Activated CD4-positive, alpha-beta T cell treated with anti-CD3 and anti-CD28 coated beads for 24 hours (primary cell): ENCODE data around the gene ETFDH.
"Not testable (repeated sequence)": the region's sequence is repeated elsewhere in the genome, so short reads cannot be mapped to it uniquely, and the experiment has no call there.

Experiments
- DNase-seq, 2 donors: peaks; one replicate each; pipeline ENCODE4 v3.0.0-alpha.2; 2020; ENCODE audit warnings: low read depth in 2 of 2

ETFDH gene

DNA sequence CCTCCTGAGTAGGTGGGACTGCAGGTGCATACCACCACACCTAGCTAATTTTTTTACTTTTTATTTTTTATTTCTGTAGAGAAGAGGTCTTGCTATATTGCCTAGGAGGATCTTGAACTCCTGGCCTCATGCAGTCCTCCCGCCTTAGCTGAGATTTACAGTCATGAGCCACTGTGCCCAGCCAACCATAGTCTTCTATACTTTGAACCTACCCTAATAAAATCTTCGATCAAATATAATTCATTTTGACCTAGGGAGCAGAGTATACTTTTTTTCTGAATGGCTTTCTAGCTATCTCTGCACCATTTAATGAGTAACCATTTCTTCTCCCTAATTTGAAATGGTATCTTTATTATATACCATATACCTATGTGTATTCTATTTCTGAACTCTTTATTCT, 6.7 kb downstream of the ETFDH start:
- no peak for DNase-seq

DNA sequence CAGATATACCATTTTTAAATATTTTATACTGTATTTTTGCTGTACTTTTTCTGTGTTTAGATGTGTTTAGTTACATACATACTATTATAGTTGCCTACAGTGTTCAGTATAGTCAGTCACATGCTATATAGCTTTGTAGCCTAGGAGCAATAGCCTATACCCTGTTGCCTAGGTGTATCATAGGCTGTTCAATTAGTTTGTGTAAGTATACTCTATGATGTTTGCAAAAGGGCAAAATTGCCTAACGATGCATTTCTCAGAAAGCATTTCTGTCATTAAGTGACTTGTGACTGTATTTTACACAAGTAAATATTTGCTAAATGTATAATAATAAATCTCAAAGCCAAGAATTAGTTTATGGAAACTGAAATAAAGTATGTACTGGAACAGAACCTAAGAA, 9.5 kb downstream of the ETFDH start:
- no peak for DNase-seq

DNA sequence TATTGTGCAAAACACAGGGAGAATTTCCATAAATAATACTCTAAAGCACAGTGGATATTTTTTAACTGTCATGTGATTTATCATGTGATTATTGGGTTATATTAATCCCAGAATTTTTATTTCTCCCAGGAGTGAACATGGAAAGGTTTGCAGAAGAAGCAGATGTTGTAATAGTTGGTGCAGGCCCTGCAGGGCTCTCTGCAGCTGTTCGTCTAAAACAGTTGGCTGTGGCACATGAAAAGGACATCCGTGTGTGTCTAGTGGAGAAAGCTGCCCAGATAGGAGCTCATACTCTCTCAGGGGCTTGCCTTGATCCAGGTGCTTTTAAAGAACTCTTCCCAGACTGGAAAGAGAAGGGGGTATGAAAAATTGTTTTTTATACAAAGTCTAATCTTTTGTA, 10.0 kb downstream of the ETFDH start:
- DNase-seq: no peak

DNA sequence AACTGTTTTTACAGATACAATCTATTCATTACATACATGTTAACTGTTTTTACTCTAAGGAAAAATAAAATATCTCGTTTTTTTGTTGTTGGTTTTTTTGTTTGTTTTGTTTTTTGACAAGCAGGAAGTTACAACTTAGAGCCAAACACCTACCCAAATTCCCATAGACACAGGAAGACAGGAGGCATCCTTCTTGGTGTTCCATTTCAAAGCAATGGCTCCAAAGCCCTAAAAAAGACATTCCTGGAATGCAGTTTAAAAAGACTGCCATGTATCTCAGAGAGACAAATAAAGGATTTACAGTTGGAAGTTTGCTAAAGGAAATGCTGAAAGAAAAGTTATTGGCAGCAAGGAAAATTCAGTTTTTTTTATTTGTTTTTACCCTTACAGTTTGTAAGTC, 16.7 kb downstream of the ETFDH start:
- no peak for DNase-seq

DNA sequence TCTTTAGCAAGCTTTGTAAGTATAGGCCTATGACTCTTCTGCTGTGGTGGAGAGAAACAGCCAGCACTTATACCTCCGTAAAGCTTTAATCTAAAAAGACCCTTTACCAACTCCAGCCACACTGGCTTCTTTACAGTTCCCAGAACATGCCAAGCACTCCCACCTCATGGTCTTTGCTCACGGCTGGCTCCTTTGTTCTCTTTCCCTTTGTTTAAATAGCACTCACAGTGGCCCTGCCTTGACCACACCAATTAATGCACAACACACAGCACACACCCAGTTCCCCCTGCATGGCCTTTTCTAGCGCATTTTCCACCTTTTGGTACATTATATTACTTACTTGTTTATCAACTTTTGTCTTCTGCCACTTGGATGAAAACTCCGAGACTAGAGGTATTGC, 32.2 kb downstream of the ETFDH start:
- DNase-seq: no peak

DNA sequence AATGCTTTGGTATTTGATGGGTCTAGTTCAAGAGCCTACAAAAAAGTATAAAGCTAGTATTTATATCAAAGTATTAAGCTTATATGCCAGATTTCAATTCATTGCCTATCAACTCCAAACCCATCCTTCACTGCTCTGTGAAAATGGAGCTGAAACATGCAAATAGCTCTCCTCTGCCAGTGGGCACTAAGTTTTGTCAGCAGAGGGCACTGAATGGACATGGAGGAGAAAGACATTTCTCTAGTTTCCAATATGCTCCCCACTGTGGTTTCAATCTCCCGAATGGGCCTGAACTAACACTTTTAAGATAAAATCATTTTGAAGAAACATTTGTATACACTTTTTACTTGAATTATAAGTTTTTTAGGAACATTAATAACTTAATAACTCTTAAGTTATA, 38.7 kb downstream of the ETFDH start:
- no peak for DNase-seq

DNA sequence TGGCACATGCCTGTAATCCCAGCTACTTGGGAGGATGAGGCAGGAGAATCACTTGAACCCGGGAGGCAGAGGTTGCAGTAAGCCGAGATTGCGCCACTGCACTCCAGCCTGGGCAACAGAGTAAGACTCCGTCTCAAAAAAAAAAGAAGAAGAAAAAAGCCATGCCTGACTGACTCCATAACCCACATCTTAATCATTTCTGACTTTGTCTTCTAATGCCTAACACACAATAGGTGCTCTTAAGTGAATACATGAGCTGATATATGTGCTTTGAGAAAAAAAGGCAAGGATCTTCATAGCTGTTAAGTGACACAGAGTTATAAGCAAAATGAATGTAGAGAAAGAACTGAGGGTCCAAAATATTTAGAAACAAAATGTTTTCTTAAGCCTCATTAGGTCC, 40.5 kb downstream of the ETFDH start:
- not testable (repeated sequence) for DNase-seq

DNA sequence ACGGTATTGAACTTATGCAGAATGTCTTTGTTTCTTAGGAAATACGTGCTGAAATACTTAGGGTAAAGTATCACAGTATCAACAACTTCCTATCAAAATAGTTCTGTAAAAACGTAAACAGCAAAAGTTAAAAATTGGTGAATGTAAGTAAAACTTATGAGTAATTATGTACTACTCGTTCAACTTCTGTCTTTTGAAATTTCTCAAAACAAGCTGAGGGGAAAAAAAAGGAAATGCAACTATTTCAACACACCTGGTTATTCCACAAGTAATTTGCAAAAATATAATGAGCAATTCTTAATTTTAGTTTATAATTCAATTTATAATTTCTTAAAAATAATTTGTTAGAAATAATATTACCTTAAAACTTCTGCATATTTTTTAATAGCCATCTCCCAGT, 42.8 kb downstream of the ETFDH start:
- DNase-seq: no peak

DNA sequence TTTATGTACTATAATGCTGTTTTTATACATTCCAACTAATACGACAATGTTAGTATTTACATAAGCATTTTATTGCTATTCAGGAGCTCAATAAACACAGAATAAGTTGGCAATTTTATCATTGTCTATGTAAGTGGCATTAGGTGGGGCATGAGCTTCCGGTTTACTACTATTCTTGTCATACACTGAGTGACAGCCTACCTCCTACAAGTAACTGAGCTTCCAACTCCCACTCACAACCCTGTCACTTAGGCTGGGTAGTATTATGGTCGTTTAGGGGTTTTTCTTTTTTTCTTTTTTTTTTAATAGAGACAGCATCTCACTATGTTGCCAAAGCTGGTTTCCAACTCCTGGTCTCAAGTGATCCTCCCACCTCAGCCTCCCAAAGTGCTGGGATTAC, 43.7 kb downstream of the ETFDH start:
- no peak for DNase-seq

DNA sequence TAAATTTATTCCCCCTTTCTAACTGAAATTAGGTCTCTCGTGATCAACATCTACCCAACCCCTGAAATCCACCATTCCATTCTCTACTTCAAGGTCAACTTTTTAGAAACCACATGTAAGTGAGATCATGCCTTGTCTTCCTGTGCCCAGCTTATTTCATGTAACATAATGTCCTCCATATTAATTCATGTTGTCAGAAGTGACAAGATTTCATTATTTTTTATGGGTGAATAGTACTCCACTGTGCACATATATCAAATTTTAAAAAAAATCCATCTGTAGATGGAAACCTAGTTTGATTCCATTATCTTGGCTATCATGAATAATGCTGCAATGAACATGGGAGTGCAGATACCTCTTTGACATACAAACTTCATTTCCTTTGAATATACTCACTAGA, 49.6 kb downstream of the ETFDH start:
- no peak for DNase-seq

DNA sequence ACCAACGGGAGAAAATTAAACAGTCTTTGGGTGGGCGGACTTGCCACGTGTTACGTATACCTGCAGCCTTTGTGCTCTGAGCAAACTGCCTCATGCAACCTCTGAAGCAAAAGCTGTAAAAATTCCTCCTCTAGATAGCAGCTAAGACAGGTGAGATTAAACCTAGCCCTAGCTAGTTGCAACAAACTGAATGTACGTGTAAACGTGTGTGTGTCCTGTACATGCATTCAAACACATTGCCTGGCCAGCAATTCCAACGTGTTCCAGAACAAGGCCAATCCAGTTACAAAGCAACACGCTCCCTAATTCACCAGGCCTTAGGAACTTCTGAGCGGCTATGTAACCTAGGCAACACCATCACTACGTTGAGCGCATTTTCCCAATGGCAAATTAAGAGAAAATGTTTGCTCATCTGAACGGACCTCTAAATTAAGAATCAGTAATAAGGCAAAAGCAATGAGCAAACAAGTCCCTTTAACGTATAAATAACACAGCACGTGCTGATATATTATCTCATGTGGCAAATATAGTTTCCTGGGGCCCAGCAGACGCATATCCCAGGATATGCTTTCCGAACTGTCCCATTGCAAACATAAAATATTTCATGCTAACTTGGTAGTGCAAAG, 50.3 kb downstream of the ETFDH start:
- DNase-seq: no peak

DNA sequence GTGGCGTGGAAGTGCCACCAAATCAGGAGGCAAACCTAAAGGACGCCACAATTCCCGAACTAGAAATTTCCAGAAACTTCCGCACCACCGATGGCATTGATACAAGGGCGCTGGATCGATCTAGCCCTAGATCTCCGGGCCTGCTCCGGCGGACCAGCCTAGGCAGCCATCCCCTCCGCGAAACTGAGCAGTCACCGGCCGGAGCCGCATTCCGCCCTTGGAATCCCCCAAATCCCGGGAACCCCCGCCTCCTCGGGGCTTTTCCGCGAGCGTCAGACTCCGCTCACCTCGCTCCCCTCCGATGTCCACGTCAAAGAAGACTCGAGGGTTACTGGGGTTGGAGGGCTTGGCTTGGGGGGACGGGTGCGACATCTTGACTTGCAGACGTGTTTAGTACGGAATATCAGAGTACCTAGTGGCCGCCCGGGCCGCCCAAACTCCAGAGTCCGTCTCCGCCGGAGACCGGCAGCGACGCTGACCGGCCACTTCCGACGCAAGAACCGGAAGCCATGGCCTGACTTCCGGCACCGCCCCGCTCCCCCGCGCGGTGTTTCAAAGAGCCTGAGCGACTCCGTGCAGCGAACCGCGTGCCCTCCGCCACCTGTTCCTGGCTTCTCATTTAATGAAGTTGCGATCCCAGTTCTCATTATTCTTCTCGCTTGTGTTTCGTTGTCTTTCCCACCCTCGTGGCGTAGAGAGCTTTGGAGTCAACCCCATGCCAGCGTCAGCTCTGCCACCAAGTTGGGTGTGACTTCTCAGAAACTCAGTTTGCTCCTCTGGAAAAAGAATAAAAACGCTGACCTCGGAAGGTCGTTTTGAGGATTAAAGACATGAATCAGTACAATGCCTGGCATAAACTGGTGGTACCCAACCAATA, 51.1 kb downstream of the ETFDH start, which contains the start of gene PPID:
Gene PPID, minus strand, starts transcription at position 480 of the 877 bp plus-strand sequence. Its CDS starts 108 bp downstream, at position 372.
- DNase-seq: peak; percentile 69 to 81

DNA sequence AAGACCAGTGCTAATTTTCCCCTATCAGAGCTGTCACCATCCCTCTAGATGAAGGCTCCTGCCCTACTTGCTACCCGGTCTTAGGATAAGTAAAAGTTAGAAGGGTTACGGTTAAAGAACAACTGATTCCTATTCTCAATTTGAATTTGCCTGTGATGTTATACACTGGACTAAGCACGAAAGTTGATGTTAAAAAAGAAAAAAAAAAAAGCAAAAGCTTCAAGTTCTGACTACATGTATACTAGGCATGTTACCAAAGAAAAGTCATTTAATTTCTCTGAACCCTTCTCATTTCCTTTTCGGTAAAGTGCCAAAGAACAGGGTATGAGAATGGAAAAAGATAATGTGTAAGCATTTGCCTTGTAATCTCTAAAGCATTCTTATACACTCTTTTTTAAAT, 52.5 kb downstream of the ETFDH start:
- DNase-seq: no peak

DNA sequence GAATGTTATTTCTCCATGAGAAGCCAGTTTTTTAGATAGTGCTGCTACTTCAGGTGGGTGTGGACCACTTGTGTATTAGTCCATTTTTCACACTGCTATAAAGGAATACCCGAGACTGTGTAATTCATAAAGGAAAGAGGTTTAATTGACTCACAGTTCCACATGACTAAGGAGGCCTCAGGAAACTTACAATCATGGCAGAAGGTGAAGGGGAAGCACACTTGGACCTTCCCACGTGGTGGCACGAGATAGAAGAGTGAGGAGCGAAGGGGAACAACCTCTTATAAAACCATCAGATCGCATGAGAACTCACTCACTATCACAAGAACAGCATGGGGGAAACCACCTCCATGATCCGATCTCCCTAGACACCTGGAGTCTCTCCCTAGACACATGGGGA, 54.5 kb downstream of the ETFDH start:
- no peak for DNase-seq

DNA sequence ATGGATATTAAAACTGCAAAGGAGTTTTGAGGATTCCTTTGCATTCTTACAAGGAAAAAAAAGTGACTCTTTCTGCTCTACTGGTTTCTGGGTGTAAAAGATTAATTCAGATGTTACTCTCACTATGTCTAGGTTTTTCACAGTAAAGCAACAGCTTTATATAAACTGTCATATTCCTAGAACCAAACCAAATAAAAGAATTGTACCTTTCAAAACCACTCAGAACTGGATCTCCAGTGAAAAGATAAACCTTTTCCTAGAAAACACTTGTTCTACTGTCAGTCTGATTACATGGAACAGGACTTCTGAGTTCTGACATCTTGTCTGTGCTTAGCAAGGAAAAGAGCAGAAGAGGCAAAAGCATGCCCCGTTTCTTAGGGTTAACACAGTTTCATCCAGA, 56.1 kb downstream of the ETFDH start:
- no peak for DNase-seq

DNA sequence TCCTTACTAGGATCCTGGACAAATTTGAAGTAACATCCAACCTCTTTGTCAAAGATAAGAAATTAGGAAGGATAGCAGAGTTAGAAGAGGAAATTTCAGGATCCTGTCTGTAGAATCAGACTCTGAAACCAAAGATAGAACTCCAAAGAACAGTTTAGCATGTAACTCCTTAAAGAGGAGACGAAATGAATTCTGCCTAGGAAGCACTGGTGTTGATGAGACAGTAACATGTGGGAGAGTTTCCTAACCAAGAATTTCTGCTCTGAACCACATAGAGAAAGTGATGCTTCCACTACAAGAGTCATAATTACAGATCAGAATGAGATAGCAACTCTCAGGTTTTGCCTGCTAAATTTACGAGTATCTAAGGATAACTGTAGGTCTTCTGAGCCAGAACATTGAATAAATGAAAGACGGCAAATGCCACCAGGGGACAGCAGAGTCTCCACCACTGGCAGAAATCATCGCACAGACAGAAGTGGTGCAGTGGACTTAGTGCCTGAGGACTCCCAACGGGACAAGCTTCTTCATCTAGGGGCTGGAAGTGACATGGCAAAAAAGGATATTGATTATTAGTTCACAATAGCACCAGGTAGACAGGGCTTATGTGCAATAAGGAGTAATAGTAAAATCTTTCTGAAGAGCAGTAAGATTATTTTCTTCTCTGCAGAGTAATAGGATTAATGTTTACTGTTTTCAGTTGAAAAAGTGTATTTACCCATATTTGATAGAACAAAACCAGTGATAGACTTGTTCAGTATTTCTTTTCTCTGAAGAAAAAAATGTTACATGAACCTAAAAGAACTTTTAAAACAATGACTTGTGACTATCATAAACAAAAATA, 57.8 kb downstream of the ETFDH start:
- peak in 1 of 2 donors; percentile 31 for DNase-seq

DNA sequence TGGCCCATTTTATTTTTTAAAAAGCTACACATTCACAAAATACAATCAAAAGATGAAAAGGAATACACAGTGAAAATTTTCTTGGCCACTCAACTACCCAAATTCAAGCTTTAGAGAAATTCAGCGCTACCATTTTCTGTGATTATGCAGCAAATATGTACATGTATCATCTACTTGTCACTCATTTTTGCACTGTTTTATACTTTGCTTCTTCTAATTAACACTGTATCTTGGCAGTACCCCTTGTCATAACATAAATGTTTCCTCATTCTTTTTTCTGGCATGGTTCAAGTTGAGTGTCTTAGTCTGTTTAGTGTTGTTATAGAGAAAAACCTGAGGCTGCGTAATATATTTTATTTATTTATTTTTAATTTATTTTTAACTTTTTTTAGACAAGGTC, 66.8 kb downstream of the ETFDH start:
- no peak for DNase-seq

DNA sequence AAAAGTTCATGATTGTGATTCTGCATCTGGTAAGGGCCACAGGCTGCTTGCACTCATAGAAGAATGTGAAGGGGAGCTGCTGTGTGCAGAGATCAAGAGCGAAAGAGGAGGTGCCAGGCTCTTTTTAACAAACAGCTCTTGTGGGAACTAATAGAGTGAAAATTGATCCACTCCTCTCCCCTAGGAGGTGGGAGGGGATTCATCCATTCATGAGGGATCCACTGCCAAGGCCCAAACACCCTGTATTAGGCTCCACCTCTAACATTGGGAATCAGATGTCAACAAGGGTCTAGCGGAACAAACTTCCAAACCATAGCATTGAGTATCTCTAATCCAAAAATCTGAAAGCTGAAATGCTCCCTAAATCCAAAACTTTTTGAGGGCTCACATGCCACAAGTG, 67.5 kb downstream of the ETFDH start:
- no peak for DNase-seq

DNA sequence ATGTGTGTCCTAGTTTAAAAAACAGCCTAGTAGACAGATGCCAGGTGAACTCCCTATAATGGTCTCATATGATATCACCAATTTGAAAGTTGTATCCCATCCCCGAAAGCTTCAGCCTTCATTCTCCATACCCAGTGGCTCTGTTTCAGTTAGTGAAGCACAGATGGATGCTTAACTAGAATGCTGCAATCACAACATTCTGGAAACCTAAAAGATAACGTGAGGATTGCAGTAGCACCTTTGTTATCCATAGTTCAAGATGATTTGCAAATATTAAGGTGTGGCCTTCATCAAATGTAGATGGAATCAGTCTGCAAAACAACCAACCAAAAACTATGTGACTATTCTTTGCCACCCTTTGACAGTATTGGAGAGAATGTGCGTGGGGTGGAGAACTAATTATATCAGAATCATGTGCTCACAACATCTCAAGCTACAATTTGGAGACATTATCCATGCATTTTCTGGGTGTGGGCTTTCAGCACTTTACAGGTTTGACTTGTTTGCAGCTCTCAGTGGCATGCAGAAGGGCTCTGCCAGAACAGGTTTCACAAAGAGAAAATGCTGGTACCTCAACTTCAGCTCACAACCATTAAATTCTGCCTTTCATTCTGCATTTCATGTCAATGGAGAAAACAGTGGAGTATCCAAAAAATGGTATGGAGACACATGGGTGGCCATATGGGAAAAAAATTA, 69.4 kb downstream of the ETFDH start:
- no peak for DNase-seq

DNA sequence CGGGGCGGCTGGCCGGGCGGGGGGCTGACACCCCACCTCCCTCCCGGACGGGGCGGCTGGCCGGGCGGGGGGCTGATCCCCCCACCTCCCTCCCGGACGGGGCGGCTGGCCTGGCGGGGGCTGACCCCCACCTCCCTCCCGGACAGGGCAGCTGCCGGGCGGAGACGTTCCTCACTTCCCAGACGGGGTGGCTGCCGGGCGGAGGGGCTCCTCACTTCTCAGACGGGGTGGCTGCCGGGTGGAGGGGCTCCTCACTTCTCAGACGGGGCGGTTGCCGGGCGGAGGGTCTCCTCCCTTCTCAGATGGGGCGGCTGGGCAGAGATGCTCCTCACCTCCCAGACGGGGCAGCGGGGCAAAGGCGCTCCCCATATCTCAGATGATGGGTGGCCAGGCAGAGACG, 74.4 kb downstream of the ETFDH start:
- not testable (repeated sequence) for DNase-seq

DNA sequence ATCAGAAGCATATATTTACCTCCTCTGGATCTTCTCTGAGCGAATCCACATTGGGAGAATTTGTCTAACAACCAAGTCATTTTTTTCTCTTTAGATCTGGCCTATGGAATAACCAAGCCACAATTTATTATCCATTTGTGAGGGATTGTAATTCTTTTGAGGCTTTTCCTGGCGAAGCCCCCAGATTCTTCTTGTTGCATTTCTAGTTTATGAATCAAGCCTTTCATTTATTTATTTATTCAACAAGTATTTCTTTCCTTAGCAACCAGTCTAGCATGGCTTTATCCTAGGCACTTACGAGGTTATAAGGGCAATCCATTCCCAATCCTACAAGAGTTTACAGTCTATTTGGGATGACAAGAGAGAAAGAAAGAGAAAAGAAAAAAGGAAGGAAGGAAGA, 78.3 kb downstream of the ETFDH start:
- no peak for DNase-seq
